WTC11 (cell line): ENCODE measurements around the gene MYCBPAP.

Experiments used
- CREM ChIP-seq: sonication (generic); formaldehyde crosslinking; IDR thresholded peaks from 2 replicates; pipeline ENCODE4 v1.8.1; 2022; ENCODE audit warnings: mild to moderate bottlenecking, missing genetic modification reagents, moderate library complexity
- FOXJ3 ChIP-seq: sonication (generic); formaldehyde crosslinking; IDR thresholded peaks from 2 replicates; pipeline ENCODE4 v1.9.0; 2021; ENCODE audit warnings: missing genetic modification reagents, mild to moderate bottlenecking, borderline replicate concordance
- GABPB1 ChIP-seq: sonication (generic); formaldehyde crosslinking; IDR thresholded peaks from 2 replicates; pipeline ENCODE4 v1.8.1; 2023; ENCODE audit warnings: mild to moderate bottlenecking, missing genetic modification reagents
- NR1H2 ChIP-seq: sonication (generic); formaldehyde crosslinking; IDR thresholded peaks from 2 replicates; pipeline ENCODE4 v1.9.0; 2021; ENCODE audit warnings: mild to moderate bottlenecking, moderate library complexity, missing genetic modification reagents
- TF ChIP-seq, protein P1 (sequence below): fragments of 200-600 bp; IDR thresholded peaks from 2 replicates; pipeline ENCODE4 v1.8.0; 2022; ENCODE audit warnings: antibody characterized with exemption
- TF ChIP-seq, protein P2 (sequence below): sonication (generic); formaldehyde crosslinking; IDR thresholded peaks from 2 replicates; pipeline ENCODE4 v1.8.0; 2022; ENCODE audit warnings: mild to moderate bottlenecking, missing genetic modification reagents
- TF ChIP-seq, protein P3 (sequence below): sonication (generic); formaldehyde crosslinking; IDR thresholded peaks from 2 replicates; pipeline ENCODE4 v1.8.1; 2023; ENCODE audit warnings: mild to moderate bottlenecking, missing genetic modification reagents, moderate library complexity
- TF ChIP-seq, protein P4 (sequence below): fragments of 250-450 bp; sonication (Bioruptor Pico); IDR thresholded peaks from 2 replicates; pipeline ENCODE4 v1.9.0; 2021; ENCODE audit warnings: moderate library complexity, mild to moderate bottlenecking, inconsistent platforms, borderline replicate concordance

DNA sequence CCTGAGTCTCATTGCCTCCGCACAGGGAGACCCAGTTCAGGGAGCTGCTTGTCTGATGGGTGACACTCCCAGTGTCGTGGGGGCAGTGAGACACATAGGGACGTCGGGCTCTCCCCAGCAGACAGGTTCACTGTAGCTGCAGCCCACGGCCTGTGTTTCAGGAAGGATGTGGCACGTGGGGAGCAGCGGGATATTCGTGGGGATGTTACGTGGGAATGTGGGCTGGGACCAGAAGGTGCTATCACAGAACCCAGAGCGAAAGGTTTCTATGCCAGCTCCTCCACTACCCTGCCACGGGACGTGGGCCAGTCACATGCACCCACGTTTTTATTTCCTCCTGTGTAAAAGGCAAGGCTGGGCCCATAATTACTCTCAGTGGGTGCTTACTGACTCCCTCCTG lies 68.6 kb downstream of the MYCBPAP start:
- TF ChIP-seq, protein P1, sequence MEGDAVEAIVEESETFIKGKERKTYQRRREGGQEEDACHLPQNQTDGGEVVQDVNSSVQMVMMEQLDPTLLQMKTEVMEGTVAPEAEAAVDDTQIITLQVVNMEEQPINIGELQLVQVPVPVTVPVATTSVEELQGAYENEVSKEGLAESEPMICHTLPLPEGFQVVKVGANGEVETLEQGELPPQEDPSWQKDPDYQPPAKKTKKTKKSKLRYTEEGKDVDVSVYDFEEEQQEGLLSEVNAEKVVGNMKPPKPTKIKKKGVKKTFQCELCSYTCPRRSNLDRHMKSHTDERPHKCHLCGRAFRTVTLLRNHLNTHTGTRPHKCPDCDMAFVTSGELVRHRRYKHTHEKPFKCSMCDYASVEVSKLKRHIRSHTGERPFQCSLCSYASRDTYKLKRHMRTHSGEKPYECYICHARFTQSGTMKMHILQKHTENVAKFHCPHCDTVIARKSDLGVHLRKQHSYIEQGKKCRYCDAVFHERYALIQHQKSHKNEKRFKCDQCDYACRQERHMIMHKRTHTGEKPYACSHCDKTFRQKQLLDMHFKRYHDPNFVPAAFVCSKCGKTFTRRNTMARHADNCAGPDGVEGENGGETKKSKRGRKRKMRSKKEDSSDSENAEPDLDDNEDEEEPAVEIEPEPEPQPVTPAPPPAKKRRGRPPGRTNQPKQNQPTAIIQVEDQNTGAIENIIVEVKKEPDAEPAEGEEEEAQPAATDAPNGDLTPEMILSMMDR: no peak
- TF ChIP-seq NR1H2 (CRISPR knock-in tag) (no peak), GABPB1 (no peak), CREM (CRISPR knock-in tag) (no peak), FOXJ3 (no peak)
- TF ChIP-seq, protein P2, sequence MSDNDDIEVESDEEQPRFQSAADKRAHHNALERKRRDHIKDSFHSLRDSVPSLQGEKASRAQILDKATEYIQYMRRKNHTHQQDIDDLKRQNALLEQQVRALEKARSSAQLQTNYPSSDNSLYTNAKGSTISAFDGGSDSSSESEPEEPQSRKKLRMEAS (CRISPR knock-in tag): no peak
- TF ChIP-seq, protein P3, sequence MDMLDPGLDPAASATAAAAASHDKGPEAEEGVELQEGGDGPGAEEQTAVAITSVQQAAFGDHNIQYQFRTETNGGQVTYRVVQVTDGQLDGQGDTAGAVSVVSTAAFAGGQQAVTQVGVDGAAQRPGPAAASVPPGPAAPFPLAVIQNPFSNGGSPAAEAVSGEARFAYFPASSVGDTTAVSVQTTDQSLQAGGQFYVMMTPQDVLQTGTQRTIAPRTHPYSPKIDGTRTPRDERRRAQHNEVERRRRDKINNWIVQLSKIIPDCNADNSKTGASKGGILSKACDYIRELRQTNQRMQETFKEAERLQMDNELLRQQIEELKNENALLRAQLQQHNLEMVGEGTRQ (CRISPR knock-in tag): no peak
- TF ChIP-seq, protein P4, sequence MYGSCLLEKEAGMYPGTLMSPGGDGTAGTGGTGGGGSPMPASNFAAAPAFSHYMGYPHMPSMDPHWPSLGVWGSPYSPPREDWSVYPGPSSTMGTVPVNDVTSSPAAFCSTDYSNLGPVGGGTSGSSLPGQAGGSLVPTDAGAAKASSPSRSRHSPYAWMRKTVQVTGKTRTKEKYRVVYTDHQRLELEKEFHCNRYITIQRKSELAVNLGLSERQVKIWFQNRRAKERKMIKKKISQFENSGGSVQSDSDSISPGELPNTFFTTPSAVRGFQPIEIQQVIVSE (CRISPR knock-in tag): no peak
